NCI-H2227 treated with DMSO at 0.1 percent for 48 hours (cell line): ENCODE measurements around the gene C11orf87.

ENCODE experiments used
- DNase-seq: peaks from one replicate; lab custom pipeline; 2025; lab: John Stamatoyannopoulos, UW

The C11orf87 gene

GRCh38 chr11:109421981-109422869, at the start of gene C11orf87:
TSS of gene C11orf87 (plus strand) at chr11:109422190. CDS start at chr11:109423634, 1,444 bp downstream.
- DNase-seq = no peak

GRCh38 chr11:109374032-109374431, 48.0 kb upstream of the C11orf87 start:
- DNase-seq = no peak

- DNase-seq = no peak
Observed at GRCh38 chr11:109374441-109374840, 47.5 kb upstream of the C11orf87 start.

- no peak for DNase-seq
Observed at GRCh38 chr11:109377039-109377742, 44.8 kb upstream of the C11orf87 start.

GRCh38 chr11:109378034-109378433, 44.0 kb upstream of the C11orf87 start:
- no peak for DNase-seq

- no peak for DNase-seq
Observed at GRCh38 chr11:109383306-109383705, 38.7 kb upstream of the C11orf87 start.

GRCh38 chr11:109384873-109385272, 37.1 kb upstream of the C11orf87 start:
- DNase-seq = no peak

GRCh38 chr11:109388982-109389381, 33.0 kb upstream of the C11orf87 start:
- no peak for DNase-seq

GRCh38 chr11:109390752-109391151, 31.2 kb upstream of the C11orf87 start:
- no peak for DNase-seq

- no peak for DNase-seq
Observed at GRCh38 chr11:109401545-109401944, 20.4 kb upstream of the C11orf87 start.

- no peak for DNase-seq
Observed at GRCh38 chr11:109405671-109406070, 16.3 kb upstream of the C11orf87 start.

- DNase-seq = no peak
Observed at GRCh38 chr11:109416601-109417000, 5.4 kb upstream of the C11orf87 start.

GRCh38 chr11:109422870-109423465, 978 bp downstream of the C11orf87 start:
- no peak for DNase-seq

GRCh38 chr11:109423466-109424190, 1.6 kb downstream of the C11orf87 start:
- no peak for DNase-seq

- DNase-seq = no peak
Observed at GRCh38 chr11:109424901-109425300, 2.9 kb downstream of the C11orf87 start.

GRCh38 chr11:109425554-109425953, 3.6 kb downstream of the C11orf87 start:
- DNase-seq = no peak

GRCh38 chr11:109426442-109427240, 4.7 kb downstream of the C11orf87 start:
- DNase-seq = no peak

GRCh38 chr11:109432105-109432504, 10.1 kb downstream of the C11orf87 start:
- no peak for DNase-seq

GRCh38 chr11:109433753-109434256, 11.8 kb downstream of the C11orf87 start:
- DNase-seq = no peak

- no peak for DNase-seq
Observed at GRCh38 chr11:109435121-109435742, 13.2 kb downstream of the C11orf87 start.

- no peak for DNase-seq
Observed at GRCh38 chr11:109439684-109440083, 17.7 kb downstream of the C11orf87 start.
